Keratinocyte (primary cell): ENCODE results near the gene SOX30.

Source experiments
- EZH2 ChIP-seq: IDR thresholded peaks from one replicate; pipeline ENCODE4 v1.6.1; 2012; ENCODE audit warnings: inconsistent platforms, mild to moderate bottlenecking, low read length, moderate library complexity
- TF ChIP-seq, protein P1 (sequence below), 3 experiments: IDR thresholded peaks in 1 of 3; conservative IDR thresholded peaks in 1 of 3; optimal IDR thresholded peaks in 1 of 3; 2 replicates in 2 of 3; 3 replicates in 1 of 3; pipeline versions ENCODE3 to v1.5.1; 2011; ENCODE audit warnings: low read length in 3 of 3, mild to moderate bottlenecking in 3 of 3, moderate library complexity in 2 of 3, control low read depth in 1 of 3, inconsistent platforms in 1 of 3; ENCODE audit not compliant: insufficient read depth in 2 of 3; ENCODE audit errors: extremely low read depth in 1 of 3

DNA sequence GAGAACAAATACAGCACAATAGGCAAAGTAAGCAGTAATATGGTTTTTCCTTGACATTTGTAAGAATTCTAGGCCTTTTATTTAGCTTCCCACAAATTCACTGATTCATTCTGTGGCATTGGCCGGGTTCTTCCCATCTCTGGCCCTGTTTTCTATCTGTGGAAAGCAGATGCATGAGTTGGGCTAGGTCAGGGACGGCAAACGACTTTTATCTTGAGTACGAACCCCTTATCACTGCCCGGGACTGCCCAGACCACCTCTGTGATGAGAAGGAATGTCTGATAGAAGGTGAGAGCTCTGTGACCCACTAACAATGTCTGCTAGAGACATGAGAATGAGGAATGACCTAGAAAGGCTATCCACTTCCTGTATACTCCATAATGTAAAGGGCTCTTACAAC lies 41.2 kb downstream of the SOX30 start:
- TF ChIP-seq, protein P1, sequence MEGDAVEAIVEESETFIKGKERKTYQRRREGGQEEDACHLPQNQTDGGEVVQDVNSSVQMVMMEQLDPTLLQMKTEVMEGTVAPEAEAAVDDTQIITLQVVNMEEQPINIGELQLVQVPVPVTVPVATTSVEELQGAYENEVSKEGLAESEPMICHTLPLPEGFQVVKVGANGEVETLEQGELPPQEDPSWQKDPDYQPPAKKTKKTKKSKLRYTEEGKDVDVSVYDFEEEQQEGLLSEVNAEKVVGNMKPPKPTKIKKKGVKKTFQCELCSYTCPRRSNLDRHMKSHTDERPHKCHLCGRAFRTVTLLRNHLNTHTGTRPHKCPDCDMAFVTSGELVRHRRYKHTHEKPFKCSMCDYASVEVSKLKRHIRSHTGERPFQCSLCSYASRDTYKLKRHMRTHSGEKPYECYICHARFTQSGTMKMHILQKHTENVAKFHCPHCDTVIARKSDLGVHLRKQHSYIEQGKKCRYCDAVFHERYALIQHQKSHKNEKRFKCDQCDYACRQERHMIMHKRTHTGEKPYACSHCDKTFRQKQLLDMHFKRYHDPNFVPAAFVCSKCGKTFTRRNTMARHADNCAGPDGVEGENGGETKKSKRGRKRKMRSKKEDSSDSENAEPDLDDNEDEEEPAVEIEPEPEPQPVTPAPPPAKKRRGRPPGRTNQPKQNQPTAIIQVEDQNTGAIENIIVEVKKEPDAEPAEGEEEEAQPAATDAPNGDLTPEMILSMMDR (optimal IDR thresholded peaks at IDR 0.05 in 1 of 3, IDR thresholded peaks at IDR 0.05 in 1 of 3, conservative IDR thresholded peaks at IDR 0.05 in 1 of 3; ENCODE audit: extremely low read depth in 1 of 3, insufficient read depth in 2 of 3, low read length in 3 of 3), result no peak
- TF ChIP-seq EZH2, result no peak
